HUDEP-2 (cell line): ENCODE data around the gene CALHM4.

Experiments
- DNase-seq, 76 experiments: peaks; one replicate each; lab custom pipeline; 2025; ENCODE audit not compliant: unreplicated experiment in 76 of 76; lab: John Stamatoyannopoulos, UW

CALHM4 gene

DNA sequence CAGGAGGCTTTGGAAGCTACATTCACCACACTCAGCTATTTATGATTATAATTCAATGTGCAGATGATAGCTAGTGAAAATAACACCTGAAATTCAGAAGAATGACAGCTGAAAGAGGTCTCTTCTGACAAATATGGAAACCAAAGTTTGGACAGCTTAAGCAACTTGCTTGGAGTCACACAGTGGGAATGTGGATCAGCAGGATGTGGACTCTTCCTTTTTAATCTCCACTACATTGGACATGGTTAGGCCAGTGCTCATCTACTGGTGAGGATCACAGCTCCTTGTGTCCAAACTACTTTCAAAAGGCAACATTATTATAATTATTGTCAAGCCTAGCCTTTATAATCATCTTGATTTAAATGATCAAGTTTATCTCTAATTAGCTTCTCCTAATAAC is 18.4 kb upstream of the CALHM4 start:
- no peak for DNase-seq

- peak in 34 of 76 experiments; percentile 4 to 70 (median 46) for DNase-seq
Measured at GRCh38 chr6:116536216-116536621, 17.3 kb upstream of the CALHM4 start.

DNA sequence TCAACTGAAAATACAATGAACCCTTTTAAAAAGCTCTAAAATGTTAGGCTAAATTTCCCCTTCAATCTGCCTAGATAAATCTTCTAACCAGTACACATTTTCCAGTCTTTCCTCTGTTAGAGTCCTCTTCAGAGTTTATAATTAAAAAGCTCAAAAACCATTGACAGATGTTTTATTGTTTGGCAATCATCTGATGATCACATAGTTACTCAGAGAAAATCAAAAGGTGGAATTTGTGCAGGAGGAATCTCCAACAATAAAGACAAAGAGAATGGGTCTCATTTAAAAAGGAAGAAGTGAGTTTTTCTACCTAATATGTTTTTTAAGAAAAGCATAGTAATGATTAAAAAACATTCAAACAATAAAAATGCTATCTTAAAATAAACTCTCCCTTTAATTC is 11.1 kb upstream of the CALHM4 start:
- no peak for DNase-seq

- no peak for DNase-seq
Measured at GRCh38 chr6:116543149-116543548, 10.4 kb upstream of the CALHM4 start.

- no peak for DNase-seq
Measured at GRCh38 chr6:116545651-116546050, 7.9 kb upstream of the CALHM4 start, which contains the start of gene TRAPPC3L. TSS of gene TRAPPC3L (minus strand) at chr6:116545684. CDS start at chr6:116545514, 170 bp downstream.

DNA sequence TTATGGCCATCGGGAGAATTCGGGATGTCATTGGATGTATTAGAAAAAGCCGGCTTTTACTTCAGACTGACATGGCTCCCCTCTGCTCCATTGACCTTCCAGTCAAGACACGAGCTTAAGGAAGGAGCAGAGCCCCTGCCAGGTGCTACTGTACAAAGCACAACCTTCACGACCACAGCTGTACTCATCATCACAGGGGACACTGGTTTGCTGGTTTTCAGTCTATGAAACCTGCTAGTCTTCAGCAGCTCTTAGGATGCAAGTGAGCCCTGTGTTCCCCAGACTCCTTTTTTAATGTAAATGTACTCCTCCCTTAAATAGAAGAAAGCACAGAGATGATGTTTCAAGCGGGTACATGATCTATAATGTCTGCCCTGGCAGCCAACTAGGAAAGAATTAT is 6.2 kb upstream of the CALHM4 start:
- DNase-seq: no peak

- DNase-seq: no peak
Measured at GRCh38 chr6:116550796-116551195, 2.8 kb upstream of the CALHM4 start.

DNA sequence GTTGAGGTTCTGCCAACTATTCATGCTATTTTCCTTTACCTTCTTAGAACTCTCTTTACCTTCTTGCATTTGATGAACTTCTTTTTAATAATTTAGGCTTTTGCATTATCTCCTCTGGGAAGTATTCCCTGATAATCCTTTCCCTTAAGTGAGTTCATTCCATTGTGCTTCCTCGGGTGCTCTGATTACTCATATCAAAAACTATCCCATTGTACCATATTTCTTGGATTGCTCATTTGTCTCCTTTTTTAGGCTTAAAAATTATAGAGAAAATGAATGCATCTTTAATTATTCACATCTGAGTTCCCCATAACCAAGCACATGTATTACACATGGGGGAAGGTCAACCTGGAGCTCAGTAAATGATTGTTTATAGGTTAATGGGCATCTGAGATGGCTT is 2.5 kb downstream of the CALHM4 start:
- no peak for DNase-seq

- DNase-seq: no peak
Measured at GRCh38 chr6:116556814-116557415, 3.4 kb downstream of the CALHM4 start.

- no peak for DNase-seq
Measured at GRCh38 chr6:116557893-116558292, 4.3 kb downstream of the CALHM4 start.

GRCh38 chr6:116560130-116560529 is 6.6 kb downstream of the CALHM4 start:
- no peak for DNase-seq

DNA sequence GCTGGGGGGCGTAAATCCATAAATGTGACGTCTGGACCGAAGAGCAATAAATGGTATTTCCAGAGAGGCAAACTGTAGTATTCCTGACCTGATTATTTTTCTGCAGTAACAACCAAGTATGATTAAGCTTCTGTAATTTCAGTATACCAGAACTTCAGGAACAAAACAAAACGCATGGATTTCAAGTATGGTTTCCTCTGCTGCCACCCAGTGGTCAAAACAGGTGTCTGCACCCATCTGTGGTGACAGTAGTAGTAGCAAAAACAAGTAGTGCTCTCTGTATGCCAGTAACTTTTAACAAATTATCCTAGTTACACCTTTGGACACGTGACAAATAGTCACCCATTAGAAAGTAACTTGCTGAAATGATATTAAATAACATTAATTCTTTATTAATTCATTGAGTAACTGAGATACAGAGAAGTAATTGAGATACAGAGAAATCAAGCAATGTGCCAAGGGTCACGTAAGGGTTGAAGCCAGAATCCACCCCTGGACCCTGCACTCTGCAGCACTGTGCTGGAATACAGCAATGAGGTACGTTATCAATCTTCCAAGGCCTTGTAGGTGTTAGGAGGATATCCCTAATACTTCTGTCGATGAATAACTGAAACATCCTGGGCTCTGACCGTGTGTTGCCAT is 7.9 kb downstream of the CALHM4 start:
- DNase-seq: peak in 65 of 76 experiments; percentile 17 to 82 (median 55)

DNA sequence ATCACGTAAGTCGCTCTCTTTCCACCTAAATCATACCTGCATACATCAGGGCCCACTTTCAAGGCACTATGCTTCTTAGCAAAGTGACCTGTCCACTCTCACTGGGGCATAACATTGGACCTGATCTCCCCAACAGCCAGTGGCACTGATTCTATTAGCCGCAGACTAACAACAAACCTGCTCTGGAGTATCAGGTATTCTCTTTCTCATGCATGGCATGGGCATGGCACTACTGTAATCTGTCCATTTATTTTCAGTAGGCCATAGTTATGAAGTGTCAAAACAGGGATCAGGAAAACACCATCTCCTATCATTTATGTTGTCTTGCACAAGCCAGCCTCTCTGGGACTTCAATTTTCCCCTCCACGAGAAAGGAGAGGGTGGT is 8.5 kb downstream of the CALHM4 start:
- no peak for DNase-seq

GRCh38 chr6:116562614-116563013 is 9.1 kb downstream of the CALHM4 start:
- DNase-seq: peak in 18 of 76 experiments; percentile 9 to 47 (median 24)

GRCh38 chr6:116563830-116564229 is 10.3 kb downstream of the CALHM4 start:
- DNase-seq: no peak

DNA sequence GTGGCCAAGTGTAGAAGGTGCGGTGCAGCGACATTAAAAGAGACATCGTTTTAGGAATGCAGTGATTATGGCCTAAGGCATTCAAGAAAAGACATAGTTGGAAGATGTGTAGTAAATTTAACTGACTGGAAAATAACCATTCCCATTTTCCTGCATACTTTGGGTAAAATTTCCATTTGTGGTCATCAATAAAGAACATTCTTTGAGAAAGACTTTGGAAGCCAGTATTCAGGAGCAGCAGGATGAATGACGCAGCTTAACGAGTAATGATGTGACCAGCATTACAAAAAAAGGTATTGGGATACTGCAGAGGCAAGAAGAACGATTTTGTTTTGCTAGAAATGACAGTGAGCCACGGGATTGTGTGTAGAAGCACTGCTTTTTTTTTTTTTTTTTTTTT is 10.8 kb downstream of the CALHM4 start:
- DNase-seq: no peak

GRCh38 chr6:116564921-116565872 is 11.6 kb downstream of the CALHM4 start:
- DNase-seq: no peak

- no peak for DNase-seq
Measured at GRCh38 chr6:116568111-116568510, 14.6 kb downstream of the CALHM4 start.

DNA sequence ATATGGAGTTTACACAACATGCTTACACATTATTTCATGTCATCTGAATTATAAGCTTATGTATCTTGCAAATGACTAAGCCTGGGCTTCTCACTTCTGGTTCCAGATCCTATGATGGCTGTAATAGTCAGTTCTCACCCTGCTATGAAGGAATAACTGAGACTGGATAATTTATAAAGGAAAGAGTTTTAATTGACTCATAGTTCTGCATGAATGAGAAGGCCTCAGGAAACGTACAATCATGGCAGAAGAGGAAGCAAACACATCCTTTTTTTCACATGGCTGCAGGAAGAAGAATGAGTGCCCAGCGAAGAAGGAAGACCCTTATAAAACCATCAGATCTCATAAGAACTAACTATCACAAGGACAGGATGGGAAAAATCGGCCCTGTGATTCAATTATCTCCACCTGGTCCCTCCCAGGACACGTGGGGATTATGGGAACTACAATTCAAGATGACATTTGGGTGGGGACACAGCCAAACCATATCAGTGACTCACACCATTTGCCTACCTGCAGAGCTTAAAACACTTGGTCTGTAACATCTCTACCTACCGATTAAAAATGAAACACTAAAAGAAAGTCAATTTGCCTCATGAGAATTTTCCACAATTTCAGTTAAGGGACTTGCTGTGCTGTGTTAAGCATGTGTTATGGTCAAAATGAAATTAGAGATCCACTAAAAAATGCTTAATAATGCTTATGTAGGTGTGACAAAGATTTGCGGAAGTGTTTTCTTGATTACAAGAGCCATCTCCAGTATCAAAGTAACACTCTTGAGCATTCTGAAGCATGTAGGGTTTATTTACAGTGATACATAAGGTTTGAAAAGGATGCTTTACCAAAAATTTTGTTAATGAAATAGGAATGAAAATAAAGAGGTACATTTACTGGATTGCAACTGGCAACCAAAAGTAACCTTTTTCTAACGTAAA is 15.5 kb downstream of the CALHM4 start:
- DNase-seq: no peak
